GM18511 (cell line): ENCODE results near the gene IL17REL.
"Not testable (repeated sequence)": the region's sequence is repeated elsewhere in the genome, so short reads cannot be mapped to it uniquely, and the experiment has no call there.

ENCODE experiments used
- ATAC-seq: cut with Tn5 transposase; IDR thresholded peaks from one replicate; pipeline ENCODE4 v1.9.1; 2021; ENCODE audit warnings: mild to moderate bottlenecking, moderate library complexity; ENCODE audit not compliant: unreplicated experiment

IL17REL gene

GRCh38 chr22:49992921-49993648, 19.5 kb downstream of the IL17REL start:
- ATAC-seq, result no peak

GRCh38 chr22:49991907-49992533, 20.5 kb downstream of the IL17REL start:
- no peak for ATAC-seq

GRCh38 chr22:49991167-49991566, 21.4 kb downstream of the IL17REL start:
- ATAC-seq, result no peak

- not testable (repeated sequence) for ATAC-seq
Measured at GRCh38 chr22:49989826-49990225, 22.7 kb downstream of the IL17REL start.

- no peak for ATAC-seq
Measured at GRCh38 chr22:49986325-49986724, 26.2 kb downstream of the IL17REL start.

GRCh38 chr22:49983148-49984042, 29.2 kb downstream of the IL17REL start:
- ATAC-seq, result no peak

GRCh38 chr22:49981799-49982198, 30.8 kb downstream of the IL17REL start:
- not testable (repeated sequence) for ATAC-seq

- ATAC-seq, result no peak
Measured at GRCh38 chr22:49979587-49980264, 32.8 kb downstream of the IL17REL start.

GRCh38 chr22:49977578-49977977, 35.0 kb downstream of the IL17REL start:
- no peak for ATAC-seq

GRCh38 chr22:49976439-49977175, 36.0 kb downstream of the IL17REL start:
- ATAC-seq, result peak; percentile 47

GRCh38 chr22:49975543-49976389, 36.8 kb downstream of the IL17REL start:
- ATAC-seq, result peak; percentile 15

- no peak for ATAC-seq
Measured at GRCh38 chr22:49973018-49973961, 39.3 kb downstream of the IL17REL start.

- no peak for ATAC-seq
Measured at GRCh38 chr22:49972163-49973017, 40.2 kb downstream of the IL17REL start.

GRCh38 chr22:49971232-49972162, 41.1 kb downstream of the IL17REL start:
- peak; percentile 34 for ATAC-seq

GRCh38 chr22:49970528-49971231, 41.9 kb downstream of the IL17REL start:
- peak; percentile 81 for ATAC-seq
